Measurements from ENCODE around the gene GNL1.

GNL1 gene

GRCh38 chr6:30556066-30556905, at the start of gene GNL1:
Gene GNL1, minus strand, starts transcription at chr6:30556489. Its CDS starts 286 bp downstream, at chr6:30556203.
- FAIRE-seq = peak; percentile 87
- DNase-seq (ENCODE audit: insufficient read length, low spot score) = peak; percentile 67

- DNase-seq (ENCODE audit: insufficient read length, low spot score) (no peak), FAIRE-seq (no peak)
Measured at GRCh38 chr6:30603961-30604360, 47.7 kb upstream of the GNL1 start.

GRCh38 chr6:30601815-30602641, 45.7 kb upstream of the GNL1 start:
- DNase-seq (ENCODE audit: insufficient read length, low spot score) (no peak), FAIRE-seq (no peak)

GRCh38 chr6:30601436-30601814, 45.1 kb upstream of the GNL1 start:
- DNase-seq (ENCODE audit: insufficient read length, low spot score) = no peak

GRCh38 chr6:30600451-30600961, 44.2 kb upstream of the GNL1 start:
- no peak for DNase-seq (ENCODE audit: insufficient read length, low spot score)
- no peak for FAIRE-seq

More at GRCh38 chr6:30601436-30601814, 45.1 kb upstream of the GNL1 start:
- FAIRE-seq = no peak

GRCh38 chr6:30599625-30600324, 43.5 kb upstream of the GNL1 start:
- DNase-seq (ENCODE audit: insufficient read length, low spot score) (no peak), FAIRE-seq (no peak)

GRCh38 chr6:30598912-30599624, 42.8 kb upstream of the GNL1 start:
- FAIRE-seq = no peak

GRCh38 chr6:30597315-30598144, 41.2 kb upstream of the GNL1 start:
- DNase-seq (ENCODE audit: insufficient read length, low spot score) (peak; percentile 71), FAIRE-seq (peak; percentile 83)

More at GRCh38 chr6:30598912-30599624, 42.8 kb upstream of the GNL1 start:
- no peak for DNase-seq (ENCODE audit: insufficient read length, low spot score)

GRCh38 chr6:30592287-30592686, 36.0 kb upstream of the GNL1 start:
- DNase-seq (ENCODE audit: insufficient read length, low spot score) (no peak), FAIRE-seq (no peak)

- DNase-seq (ENCODE audit: insufficient read length, low spot score) (no peak), FAIRE-seq (no peak)
Measured at GRCh38 chr6:30591008-30591407, 34.7 kb upstream of the GNL1 start.

GRCh38 chr6:30590509-30590908, 34.2 kb upstream of the GNL1 start:
- FAIRE-seq = no peak
- DNase-seq (ENCODE audit: insufficient read length, low spot score) = no peak

GRCh38 chr6:30589754-30590358, 33.6 kb upstream of the GNL1 start:
- FAIRE-seq (no peak), DNase-seq (ENCODE audit: insufficient read length, low spot score) (no peak)

- DNase-seq (ENCODE audit: insufficient read length, low spot score) = no peak
- FAIRE-seq = no peak
Measured at GRCh38 chr6:30583921-30584320, 27.6 kb upstream of the GNL1 start.

GRCh38 chr6:30578051-30578450, 21.8 kb upstream of the GNL1 start:
- FAIRE-seq = no peak

GRCh38 chr6:30573113-30573512, 16.8 kb upstream of the GNL1 start:
- no peak for FAIRE-seq
- no peak for DNase-seq (ENCODE audit: insufficient read length, low spot score)

More at GRCh38 chr6:30578051-30578450, 21.8 kb upstream of the GNL1 start:
- no peak for DNase-seq (ENCODE audit: insufficient read length, low spot score)

- FAIRE-seq (no peak), DNase-seq (ENCODE audit: insufficient read length, low spot score) (no peak)
Measured at GRCh38 chr6:30572148-30572547, 15.9 kb upstream of the GNL1 start.

GRCh38 chr6:30571762-30572082, 15.4 kb upstream of the GNL1 start:
- FAIRE-seq (no peak), DNase-seq (ENCODE audit: insufficient read length, low spot score) (no peak)

- DNase-seq (ENCODE audit: insufficient read length, low spot score) (peak; percentile 90), FAIRE-seq (peak; percentile 97)
Measured at GRCh38 chr6:30571075-30571761, 14.9 kb upstream of the GNL1 start, which contains the start of gene ABCF1. Gene ABCF1, plus strand, starts transcription at chr6:30571442. Its CDS starts 46 bp downstream, at chr6:30571488.

Measured in GM19239 (cell line).